Smooth muscle cell (in vitro differentiated cells): Measurements from ENCODE around the gene LCTL. TPM values are rescaled to one million over a fixed set of nuclear protein-coding genes. Genes with fewer than 3 reads are reported as not detected.
"Not testable (repeated sequence)": the region's sequence is repeated elsewhere in the genome, so short reads cannot be mapped to it uniquely, and the experiment has no call there.

Source experiments
- DNase-seq: peaks from one replicate; lab custom pipeline; 2025; ENCODE audit not compliant: unreplicated experiment; lab: John Stamatoyannopoulos, UW
- H2AFZ ChIP-seq: fragments of 200-600 bp; sonication (generic); 2 replicates; pipeline ENCODE4 v1.6.0; 2016; ENCODE audit warnings: antibody characterized with exemption, low read depth, mild to moderate bottlenecking
- H3F3A ChIP-seq: fragments of 200-600 bp; sonication (generic); 2 replicates; pipeline ENCODE4 v1.6.0; 2017; ENCODE audit warnings: antibody characterized with exemption, low read depth
- H3K27ac ChIP-seq: fragments of 200-600 bp; sonication (generic); 2 replicates; pipeline ENCODE4 v1.5.1; 2016; ENCODE audit warnings: low read depth, mild to moderate bottlenecking
- H3K27me3 ChIP-seq: fragments of 200-600 bp; sonication (generic); 2 replicates; pipeline ENCODE4 v1.6.1; 2016; ENCODE audit warnings: low read depth, mild to moderate bottlenecking
- H3K36me3 ChIP-seq: fragments of 200-600 bp; sonication (generic); 2 replicates; pipeline ENCODE4 v1.5.1; 2016; ENCODE audit warnings: low read depth
- H3K4me1 ChIP-seq: fragments of 200-600 bp; sonication (generic); 2 replicates; pipeline ENCODE4 v1.5.1; 2016; ENCODE audit warnings: low read depth
- H3K4me2 ChIP-seq: fragments of 200-600 bp; sonication (generic); 2 replicates; pipeline ENCODE4 v1.6.0; 2016; ENCODE audit warnings: mild to moderate bottlenecking
- H3K4me3 ChIP-seq: fragments of 200-600 bp; sonication (generic); 2 replicates; pipeline ENCODE4 v1.5.1; 2016; ENCODE audit warnings: mild to moderate bottlenecking
- H3K79me2 ChIP-seq: fragments of 200-600 bp; sonication (generic); 2 replicates; pipeline ENCODE4 v1.6.0; 2016; ENCODE audit warnings: low read depth, mild to moderate bottlenecking
- H3K9ac ChIP-seq: fragments of 200-600 bp; sonication (generic); 2 replicates; pipeline ENCODE4 v1.6.0; 2016; ENCODE audit warnings: low read depth
- H3K9me3 ChIP-seq: fragments of 200-600 bp; sonication (generic); replicated peaks from 2 replicates; pipeline ENCODE4 v1.5.1; 2016; ENCODE audit warnings: low read depth
- H4K20me1 ChIP-seq: fragments of 200-600 bp; sonication (generic); 2 replicates; pipeline ENCODE4 v1.6.0; 2016; ENCODE audit warnings: low read depth
- WGBS: methylation state at CpG from one replicate; pipeline ENCODE4 v1.1.7; 2016; ENCODE audit warnings: low lambda C conversion rate; 5-methylcytosine and 5-hydroxymethylcytosine counted together
- polyA plus RNA-seq: library from polyadenylated mRNA; unstranded; fragments of >200 nt; fragmentation: Nextera tagmentation; extraction: Ambion mirVana; gene quantifications from 2 replicates; pipeline ENCODE4 v1.2.1, GENCODE V29; 2016
- small RNA-seq: library from RNA; depleted of rRNA; stranded (forward); fragments of <200 nt; gene quantifications from one replicate; pipeline ENCODE3, GENCODE V24; 2014
- total RNA-seq: library from RNA; depleted of rRNA; stranded (reverse); fragments of >200 nt; gene quantifications from 2 replicates; pipeline ENCODE4 v1.2.3, GENCODE V29; 2014
- TF ChIP-seq, protein P1 (sequence below): fragments of 200-600 bp; sonication (generic); IDR thresholded peaks from 2 replicates; pipeline ENCODE4 v1.5.1; 2017; ENCODE audit warnings: borderline replicate concordance, mild to moderate bottlenecking, antibody characterized with exemption; ENCODE audit not compliant: insufficient read depth, poor library complexity, severe bottlenecking

The LCTL gene
- total and polyA plus RNA-seq, 2 experiments from 2014 or later: 4.3 to 6.4 TPM

DNA sequence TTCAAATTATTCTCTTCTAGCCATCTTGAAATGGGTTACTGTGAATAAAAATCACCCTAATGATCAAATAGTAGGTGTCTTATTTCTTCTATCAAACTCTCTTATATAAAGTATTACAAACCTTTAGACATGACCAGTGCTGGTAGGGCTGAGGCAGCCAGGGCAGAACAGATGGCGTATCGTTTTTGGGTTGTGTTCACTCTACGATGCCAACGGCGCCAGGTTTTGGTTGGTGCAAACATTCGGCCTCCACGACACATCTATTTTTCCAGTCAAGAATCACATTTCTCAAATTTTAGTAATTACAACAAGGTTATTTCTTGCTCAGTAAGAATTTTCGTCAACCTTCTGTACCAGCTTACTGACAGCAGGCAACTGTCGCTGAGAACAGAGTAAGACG is 63.3 kb downstream of the LCTL start:
- H3K4me3 ChIP-seq: peak overlapping the region; percentile 99

DNA sequence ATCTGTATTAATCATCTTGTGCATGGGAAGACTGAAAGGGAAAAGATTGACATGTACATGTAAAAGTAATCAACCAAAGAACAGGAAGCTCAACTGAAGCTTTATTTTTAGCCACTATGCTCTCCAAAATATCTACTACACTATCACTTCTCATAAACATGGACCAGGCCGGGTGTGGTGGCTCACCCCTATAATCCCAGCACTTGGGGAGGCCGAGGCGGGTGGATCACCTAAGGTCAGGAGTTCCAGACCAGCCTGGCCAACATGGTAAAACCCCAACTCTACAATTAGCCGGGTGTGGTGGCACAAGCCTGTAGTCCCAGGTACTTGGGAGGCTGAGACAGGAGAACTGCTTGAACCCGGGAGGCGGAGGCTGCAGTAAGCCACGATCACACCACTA is 65.5 kb downstream of the LCTL start:
- H3F3A ChIP-seq: peaks cover 49% of the 10 kb centered on the region
- H3K9ac ChIP-seq, H2AFZ ChIP-seq, H3K4me3 ChIP-seq, H3K9me3 ChIP-seq, DNase-seq, H3K27me3 ChIP-seq, H3K4me2 ChIP-seq: not testable (repeated sequence)
- peak overlapping the region; percentile 99 for H3K27ac ChIP-seq
- H3K36me3 ChIP-seq: peaks cover 30% of the 10 kb centered on the region
- WGBS: 96% methylated on average over 7 of the region's 7 CpGs
- peaks cover 62% of the 10 kb centered on the region for H4K20me1 ChIP-seq
- peaks cover 21% of the 10 kb centered on the region for H3K4me1 ChIP-seq
- peaks cover 61% of the 10 kb centered on the region for H3K79me2 ChIP-seq

More for the DNA sequence above, 63.3 kb downstream of the LCTL start:
- peaks cover 49% of the 10 kb centered on the region for H3F3A ChIP-seq
- H3K4me2 ChIP-seq: peak overlapping the region; percentile 100
- H3K9me3 ChIP-seq: no peaks in the 10 kb centered on the region
- DNase-seq: no peak
- H3K79me2 ChIP-seq: peaks cover 66% of the 10 kb centered on the region
- H3K27me3 ChIP-seq: no peaks in the 10 kb centered on the region
- H3K9ac ChIP-seq: peak overlapping the region; percentile 100
- H4K20me1 ChIP-seq: peaks cover 62% of the 10 kb centered on the region
- H3K4me1 ChIP-seq: peaks cover 28% of the 10 kb centered on the region
- H2AFZ ChIP-seq: no peak overlapping the region
- TF ChIP-seq, protein P1, sequence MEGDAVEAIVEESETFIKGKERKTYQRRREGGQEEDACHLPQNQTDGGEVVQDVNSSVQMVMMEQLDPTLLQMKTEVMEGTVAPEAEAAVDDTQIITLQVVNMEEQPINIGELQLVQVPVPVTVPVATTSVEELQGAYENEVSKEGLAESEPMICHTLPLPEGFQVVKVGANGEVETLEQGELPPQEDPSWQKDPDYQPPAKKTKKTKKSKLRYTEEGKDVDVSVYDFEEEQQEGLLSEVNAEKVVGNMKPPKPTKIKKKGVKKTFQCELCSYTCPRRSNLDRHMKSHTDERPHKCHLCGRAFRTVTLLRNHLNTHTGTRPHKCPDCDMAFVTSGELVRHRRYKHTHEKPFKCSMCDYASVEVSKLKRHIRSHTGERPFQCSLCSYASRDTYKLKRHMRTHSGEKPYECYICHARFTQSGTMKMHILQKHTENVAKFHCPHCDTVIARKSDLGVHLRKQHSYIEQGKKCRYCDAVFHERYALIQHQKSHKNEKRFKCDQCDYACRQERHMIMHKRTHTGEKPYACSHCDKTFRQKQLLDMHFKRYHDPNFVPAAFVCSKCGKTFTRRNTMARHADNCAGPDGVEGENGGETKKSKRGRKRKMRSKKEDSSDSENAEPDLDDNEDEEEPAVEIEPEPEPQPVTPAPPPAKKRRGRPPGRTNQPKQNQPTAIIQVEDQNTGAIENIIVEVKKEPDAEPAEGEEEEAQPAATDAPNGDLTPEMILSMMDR: no peak
- H3K27ac ChIP-seq: peak overlapping the region; percentile 99
- H3K36me3 ChIP-seq: peaks cover 30% of the 10 kb centered on the region
- WGBS: 90% methylated on average over 10 of the region's 10 CpGs

DNA sequence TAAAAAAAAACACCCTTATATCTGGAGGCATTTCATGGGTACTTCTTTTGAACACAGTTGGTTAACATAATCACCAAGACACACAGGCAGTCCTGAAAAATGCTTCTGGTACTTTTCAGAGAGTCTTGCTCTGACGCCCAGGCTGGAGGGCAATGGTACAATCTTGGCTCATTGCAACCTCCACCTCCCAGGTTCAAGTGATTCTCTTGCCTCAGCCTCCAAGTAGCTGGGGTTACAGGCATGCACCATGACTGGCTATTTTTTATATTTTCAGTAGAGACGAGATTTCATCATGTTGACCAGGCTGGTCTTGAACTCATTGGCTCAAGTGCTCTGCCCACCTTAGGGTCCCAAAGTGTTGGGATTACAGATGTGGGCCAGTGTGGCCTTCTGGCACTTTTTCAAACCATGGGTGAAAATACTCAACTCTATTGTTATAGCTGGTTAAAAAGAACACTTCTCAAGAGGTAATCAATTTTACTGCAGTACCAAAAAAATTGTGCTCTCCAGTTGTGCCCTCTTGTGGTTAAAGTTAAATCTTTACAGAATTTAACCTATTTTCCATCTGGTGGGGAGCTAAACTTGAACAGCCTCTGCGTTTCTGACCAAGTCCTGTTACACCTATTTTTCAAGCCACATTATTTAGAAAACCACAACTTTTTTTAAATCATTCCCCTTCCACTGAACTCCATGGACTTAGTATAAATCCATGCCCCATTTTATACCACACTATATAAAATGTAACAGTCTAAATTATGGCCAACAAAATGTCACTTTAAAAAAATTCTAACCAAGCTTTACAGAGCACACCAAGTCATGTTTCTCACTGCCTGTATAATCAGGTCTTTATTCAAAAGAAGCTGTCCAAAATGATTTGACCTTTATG is 67.1 kb downstream of the LCTL start:
- DNase-seq: no peak
- Histone ChIP-seq H3K36me3 (peaks cover 30% of the 10 kb centered on the region), H3K27me3 (no peaks in the 10 kb centered on the region), H3K4me1 (peaks cover 18% of the 10 kb centered on the region), H4K20me1 (peaks cover 56% of the 10 kb centered on the region), H3K4me3 (no peak overlapping the region), H3K4me2 (no peak overlapping the region), H3K79me2 (peaks cover 50% of the 10 kb centered on the region), H3K9me3 (no peaks in the 10 kb centered on the region), H3F3A (peaks cover 49% of the 10 kb centered on the region), H3K9ac (no peak overlapping the region), H3K27ac (peak overlapping the region; percentile 24), H2AFZ (no peak overlapping the region)
- 84% methylated on average over 3 of the region's 3 CpGs for WGBS
- TF ChIP-seq, protein P1: no peak

Small RNA genes within 50 kb of the gene (small RNA-seq; reads per million reads assigned to genes)
- not detected for gene RF01159
- gene SNORD16: not detected
- not detected for gene SNORD18A
- gene SNORD18B: not detected
- not detected for gene SNORD18C

Other genes starting within 250 kb of the LCTL start
- gene TIPIN, start 209.3 kb downstream of the LCTL start, total RNA-seq: 5.7 and 9.9 TPM in 2 replicates
- 7.4 and 9.8 TPM in 2 replicates for gene TIPIN, start 209.3 kb downstream of the LCTL start, polyA plus RNA-seq
- 50.4 and 62.2 TPM in 2 replicates for gene MAP2K1, start 179.1 kb downstream of the LCTL start, total RNA-seq
- gene MAP2K1, start 179.1 kb downstream of the LCTL start, polyA plus RNA-seq: 55.3 and 62.9 TPM in 2 replicates
- 12.9 and 19.1 TPM in 2 replicates for gene SNAPC5, start 68.2 kb downstream of the LCTL start, total RNA-seq
- 27.0 TPM in 2 replicates for gene SNAPC5, start 68.2 kb downstream of the LCTL start, polyA plus RNA-seq
- gene RPL4, start 61.1 kb downstream of the LCTL start, total RNA-seq: 3,841 and 4,095 TPM in 2 replicates
- 732 and 782 TPM in 2 replicates for gene RPL4, start 61.1 kb downstream of the LCTL start, polyA plus RNA-seq
- gene ZWILCH, start 60.7 kb downstream of the LCTL start, total RNA-seq: 17.9 and 22.5 TPM in 2 replicates
- 17.7 and 22.5 TPM in 2 replicates for gene ZWILCH, start 60.7 kb downstream of the LCTL start, polyA plus RNA-seq
- 41.6 and 42.6 TPM in 2 replicates for gene SMAD6, start 136.2 kb upstream of the LCTL start, total RNA-seq
- gene SMAD6, start 136.2 kb upstream of the LCTL start, polyA plus RNA-seq: 37.9 and 44.0 TPM in 2 replicates